Muscle layer of colon (tissue), 2 donors: ENCODE results near the gene CLRN1.

Source experiments
- H3K27ac ChIP-seq: one replicate; pipeline ENCODE4 v1.7.0; 2013; ENCODE audit warnings: low read depth, mild to moderate bottlenecking, low read length, moderate library complexity
- H3K27me3 ChIP-seq, 2 donors: one replicate each; pipeline ENCODE4 v1.7.0; 2013; ENCODE audit warnings: low read length in 2 of 2, mild to moderate bottlenecking in 2 of 2; ENCODE audit not compliant: insufficient read depth in 2 of 2, control insufficient read depth in 1 of 2
- H3K36me3 ChIP-seq: one replicate; pipeline ENCODE4 v1.7.0; 2013; ENCODE audit warnings: mild to moderate bottlenecking, low read length; ENCODE audit not compliant: insufficient read depth
- H3K4me1 ChIP-seq: one replicate; pipeline ENCODE4 v1.7.0; 2013; ENCODE audit warnings: mild to moderate bottlenecking, low read length; ENCODE audit not compliant: insufficient read depth
- H3K4me3 ChIP-seq, 2 donors: one replicate each; pipeline ENCODE4 v1.7.0; 2013; ENCODE audit warnings: low read length in 2 of 2, low read depth in 1 of 2, mild to moderate bottlenecking in 1 of 2, moderate library complexity in 1 of 2
- H3K9ac ChIP-seq: one replicate; pipeline ENCODE4 v1.7.0; 2013; ENCODE audit warnings: low read length
- H3K9me3 ChIP-seq: one replicate; pipeline ENCODE4 v1.7.0; 2013; ENCODE audit warnings: mild to moderate bottlenecking, low read length
- donor health status: abdominal sarcoma.
- donor health status: Adenocarcinoma of cecum.

The CLRN1 gene

GRCh38 chr3:150913133-150913922, 59.2 kb downstream of the CLRN1 start:
- H3K9ac ChIP-seq: no peak overlapping the region
- no peaks in the 10 kb centered on the region for H3K36me3 ChIP-seq
- peaks cover 5% of the 10 kb centered on the region for H3K4me1 ChIP-seq
- H3K4me3 ChIP-seq: no peak overlapping the region
- no peaks in the 10 kb centered on the region for H3K9me3 ChIP-seq
- H3K27ac ChIP-seq: no peak overlapping the region
- no peaks in the 10 kb centered on the region for H3K27me3 ChIP-seq

- Histone ChIP-seq H3K9ac (no peak overlapping the region), H3K36me3 (no peaks in the 10 kb centered on the region), H3K27ac (no peak overlapping the region), H3K27me3 (no peaks in the 10 kb centered on the region), H3K4me1 (peaks cover 5% of the 10 kb centered on the region), H3K9me3 (no peaks in the 10 kb centered on the region), H3K4me3 (no peak overlapping the region)
Measured at GRCh38 chr3:150912501-150912900, 60.0 kb downstream of the CLRN1 start.

GRCh38 chr3:150911771-150912170, 60.8 kb downstream of the CLRN1 start:
- no peaks in the 10 kb centered on the region for H3K27me3 ChIP-seq
- no peak overlapping the region for H3K9ac ChIP-seq
- H3K36me3 ChIP-seq: no peaks in the 10 kb centered on the region
- H3K9me3 ChIP-seq: no peaks in the 10 kb centered on the region
- H3K4me3 ChIP-seq: no peak overlapping the region
- no peak overlapping the region for H3K27ac ChIP-seq
- H3K4me1 ChIP-seq: peaks cover 5% of the 10 kb centered on the region

- H3K4me3 ChIP-seq: no peak overlapping the region
- no peaks in the 10 kb centered on the region for H3K4me1 ChIP-seq
- no peak overlapping the region for H3K9ac ChIP-seq
- H3K9me3 ChIP-seq: no peaks in the 10 kb centered on the region
- H3K27ac ChIP-seq: no peak overlapping the region
- H3K27me3 ChIP-seq: no peaks in the 10 kb centered on the region
- no peaks in the 10 kb centered on the region for H3K36me3 ChIP-seq
Measured at GRCh38 chr3:150906461-150906860, 66.1 kb downstream of the CLRN1 start.

- H3K4me1 ChIP-seq: no peaks in the 10 kb centered on the region
- H3K27me3 ChIP-seq: no peaks in the 10 kb centered on the region
- no peaks in the 10 kb centered on the region for H3K9me3 ChIP-seq
- no peak overlapping the region for H3K27ac ChIP-seq
- H3K36me3 ChIP-seq: no peaks in the 10 kb centered on the region
- H3K9ac ChIP-seq: no peak overlapping the region
- H3K4me3 ChIP-seq: no peak overlapping the region
Measured at GRCh38 chr3:150905746-150906145, 66.8 kb downstream of the CLRN1 start.

- H3K9ac ChIP-seq: no peak within 1 kb of the TSS
- no peaks in the 10 kb centered on the region for H3K36me3 ChIP-seq
- H3K27ac ChIP-seq: no peak within 1 kb of the TSS
- no peaks in the 10 kb centered on the region for H3K4me1 ChIP-seq
- H3K9me3 ChIP-seq: no peaks in the 10 kb centered on the region
- no peak within 1 kb of the TSS for H3K4me3 ChIP-seq
- H3K27me3 ChIP-seq: no peaks in the 10 kb centered on the region
Measured at GRCh38 chr3:150905339-150905738, 67.2 kb downstream of the CLRN1 start, which contains the start of gene MINDY4B. MINDY4B (minus strand) TSS chr3:150905439; CDS start chr3:150905439, 0 bp downstream.

- no peaks in the 10 kb centered on the region for H3K36me3 ChIP-seq
- H3K9ac ChIP-seq: no peak overlapping the region
- H3K4me3 ChIP-seq: no peak overlapping the region
- H3K27ac ChIP-seq: no peak overlapping the region
- no peaks in the 10 kb centered on the region for H3K9me3 ChIP-seq
- no peaks in the 10 kb centered on the region for H3K27me3 ChIP-seq
- H3K4me1 ChIP-seq: no peaks in the 10 kb centered on the region
Measured at GRCh38 chr3:150902988-150903387, 69.5 kb downstream of the CLRN1 start.

- Histone ChIP-seq H3K9me3 (no peaks in the 10 kb centered on the region), H3K36me3 (no peaks in the 10 kb centered on the region), H3K4me3 (no peak overlapping the region), H3K4me1 (no peaks in the 10 kb centered on the region), H3K27ac (no peak overlapping the region), H3K27me3 (no peaks in the 10 kb centered on the region), H3K9ac (no peak overlapping the region)
Measured at GRCh38 chr3:150901793-150902192, 70.7 kb downstream of the CLRN1 start.

- no peak overlapping the region for H3K27ac ChIP-seq
- no peaks in the 10 kb centered on the region for H3K4me1 ChIP-seq
- no peaks in the 10 kb centered on the region for H3K9me3 ChIP-seq
- H3K9ac ChIP-seq: no peak overlapping the region
- H3K4me3 ChIP-seq: no peak overlapping the region
- no peaks in the 10 kb centered on the region for H3K36me3 ChIP-seq
- H3K27me3 ChIP-seq: no peaks in the 10 kb centered on the region
Measured at GRCh38 chr3:150899141-150899540, 73.4 kb downstream of the CLRN1 start.

- Histone ChIP-seq H3K4me3 (no peak overlapping the region), H3K4me1 (no peaks in the 10 kb centered on the region), H3K27ac (no peak overlapping the region), H3K9ac (no peak overlapping the region), H3K27me3 (no peaks in the 10 kb centered on the region), H3K9me3 (no peaks in the 10 kb centered on the region), H3K36me3 (no peaks in the 10 kb centered on the region)
Measured at GRCh38 chr3:150898046-150898754, 74.3 kb downstream of the CLRN1 start.

- no peaks in the 10 kb centered on the region for H3K4me1 ChIP-seq
- H3K9ac ChIP-seq: no peak overlapping the region
- no peak overlapping the region for H3K4me3 ChIP-seq
- no peaks in the 10 kb centered on the region for H3K9me3 ChIP-seq
- H3K27ac ChIP-seq: no peak overlapping the region
- no peaks in the 10 kb centered on the region for H3K36me3 ChIP-seq
- no peaks in the 10 kb centered on the region for H3K27me3 ChIP-seq
Measured at GRCh38 chr3:150897592-150897991, 74.9 kb downstream of the CLRN1 start.
